Naive thymus-derived CD4-positive, alpha-beta T cell (primary cell): ENCODE results near the gene CNTNAP4. TPM values are rescaled to one million over a fixed set of nuclear protein-coding genes. Genes with fewer than 3 reads are reported as not detected.

Source experiments
- ATAC-seq: fragments of 150-1000 bp; cut with Tn5 transposase; 2 replicates; pipeline ENCODE4 v1.10.0; 2021; ENCODE audit warnings: mild to moderate bottlenecking, moderate library complexity
- CTCF ChIA-PET: fragments of 350-600 bp; sonication (Branson Sonifier 250); formaldehyde crosslinking; loops from one replicate; lab custom pipeline; 2021; ENCODE audit warnings: antibody characterized with exemption; lab: Charles Lee
- POLR2A ChIA-PET: fragments of 350-600 bp; sonication (Branson Sonifier 250); formaldehyde crosslinking; loops from one replicate; lab custom pipeline; 2021; ENCODE audit warnings: antibody characterized with exemption, inconsistent platforms; lab: Charles Lee
- DNase-seq, 9 donors: peaks; one replicate each; pipeline versions ENCODE4 v3.0.0 to v3.0.0-alpha.2; 2020 to 2022; ENCODE audit warnings: mixed read lengths in 1 of 9
- H3K27ac ChIP-seq: one replicate; pipeline ENCODE4 v1.7.0; 2013; ENCODE audit warnings: mild to moderate bottlenecking, low read depth, low read length, moderate library complexity
- H3K27me3 ChIP-seq, 2 donors: one replicate each; pipeline ENCODE4 v1.7.0; 2013; ENCODE audit warnings: low read length in 2 of 2, mild to moderate bottlenecking in 2 of 2, moderate library complexity in 2 of 2; ENCODE audit not compliant: control insufficient read depth in 2 of 2, insufficient read depth in 2 of 2
- H3K36me3 ChIP-seq, 3 experiments: 1 replicate in 2 of 3; 2 replicates in 1 of 3; pipeline ENCODE4 v1.7.0; 2013; ENCODE audit warnings: low read length in 3 of 3, mild to moderate bottlenecking in 3 of 3, moderate library complexity in 1 of 3; ENCODE audit not compliant: insufficient read depth in 3 of 3, control insufficient read depth in 2 of 3
- H3K4me1 ChIP-seq, 2 donors: one replicate each; pipeline ENCODE4 v1.7.0; 2013; ENCODE audit warnings: low read length in 2 of 2, mild to moderate bottlenecking in 2 of 2, moderate library complexity in 1 of 2; ENCODE audit not compliant: control insufficient read depth in 2 of 2, insufficient read depth in 2 of 2
- H3K4me3 ChIP-seq: 2 replicates; pipeline ENCODE4 v1.7.0; 2013; ENCODE audit warnings: mild to moderate bottlenecking, low read length
- H3K9me3 ChIP-seq, 3 experiments: 1 replicate in 2 of 3; 2 replicates in 1 of 3; pipeline ENCODE4 v1.7.0; 2013; ENCODE audit warnings: low read length in 3 of 3; ENCODE audit not compliant: control insufficient read depth in 2 of 3
- H3K27ac Mint-ChIP-seq, 9 donors: one replicate each; pipeline ENCODE4 v1.8.0; 2020 to 2022; ENCODE audit warnings: mixed read lengths in 9 of 9, mild to moderate bottlenecking in 8 of 9, moderate library complexity in 5 of 9, inconsistent platforms in 2 of 9
- H3K27me3 Mint-ChIP-seq, 5 donors: one replicate each; pipeline ENCODE4 v1.8.0; 2021 to 2022; ENCODE audit warnings: mixed read lengths in 5 of 5, mild to moderate bottlenecking in 1 of 5
- H3K36me3 Mint-ChIP-seq, 5 donors: one replicate each; pipeline ENCODE4 v1.8.0; 2020 to 2022; ENCODE audit warnings: mixed read lengths in 5 of 5, mild to moderate bottlenecking in 3 of 5, inconsistent platforms in 1 of 5
- H3K4me1 Mint-ChIP-seq, 7 donors: one replicate each; pipeline ENCODE4 v1.8.0; 2020 to 2022; ENCODE audit warnings: mixed read lengths in 7 of 7, mild to moderate bottlenecking in 3 of 7, inconsistent platforms in 1 of 7
- H3K4me3 Mint-ChIP-seq, 10 donors: one replicate each; pipeline ENCODE4 v1.8.0; 2020 to 2022; ENCODE audit warnings: mild to moderate bottlenecking in 10 of 10, mixed read lengths in 10 of 10, moderate library complexity in 6 of 10, inconsistent platforms in 2 of 10
- H3K9me3 Mint-ChIP-seq, 11 donors: one replicate each; pipeline ENCODE4 v1.8.0; 2020 to 2022; ENCODE audit warnings: mixed read lengths in 11 of 11, mild to moderate bottlenecking in 4 of 11, inconsistent platforms in 1 of 11, moderate library complexity in 1 of 11
- intact Hi-C, 2 donors: fragments of 100-400 bp; cut with micrococcal nuclease; formaldehyde crosslinking; loops; one replicate each; pipeline ENCODE4 v1.15.1; 2023
- polyA plus RNA-seq, 2 donors: library from polyadenylated mRNA; unstranded; fragments of 300-500 nt; fragmentation: Illumina TruSeq; gene quantifications; one replicate each; pipeline ENCODE4 v1.2.3, GENCODE V29; 2021
- total RNA-seq, 6 experiments: library from RNA in 5 of 6; stranded (reverse) in 5 of 6; gene quantifications; 1 replicate in 5 of 6; 2 replicates in 1 of 6; pipeline ENCODE4 v1.2.3 and lab custom pipeline; 2021 to 2026

The CNTNAP4 gene
- total and polyA plus RNA-seq, 7 experiments from 2014 or later, result not detected

DNA sequence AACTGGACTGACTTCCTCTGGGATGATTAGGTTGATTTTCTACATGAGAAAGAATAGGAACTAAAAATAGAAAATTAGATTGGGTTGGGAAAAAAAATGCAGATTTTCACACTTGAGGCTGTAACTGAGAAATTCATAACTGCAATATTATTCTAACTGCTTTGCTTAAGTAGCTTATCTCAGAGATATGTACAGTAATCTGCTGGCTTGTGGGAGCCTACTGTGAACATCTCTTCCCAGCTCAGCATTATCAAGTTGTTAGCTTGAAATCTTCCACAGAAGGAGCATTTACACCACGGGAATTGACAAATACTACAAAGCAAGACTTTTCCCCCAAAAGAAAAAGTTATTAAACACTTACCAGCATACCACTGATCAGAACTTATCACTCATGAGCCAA, 58.9 kb downstream of the CNTNAP4 start:
- Histone ChIP-seq H3K4me1 (no peaks in the 10 kb centered on the region), H3K27ac (no peak overlapping the region), H3K36me3 (no peaks in the 10 kb centered on the region), H3K27me3 (no peaks in the 10 kb centered on the region), H3K4me3 (no peak overlapping the region), H3K9me3 (peaks cover 0 to 6% (median 0%) of the 10 kb centered on the region in 3 experiments)
- ChIA-PET POLR2A (no interaction called here), CTCF (no interaction called here)
- Mint-ChIP-seq H3K4me1 (no peaks in the 10 kb centered on the region), H3K27ac (no peak overlapping the region), H3K27me3 (no peaks in the 10 kb centered on the region), H3K36me3 (peaks cover 0 to 5% (median 0%) of the 10 kb centered on the region in 5 donors), H3K9me3 (peaks cover 3 to 35% (median 14%) of the 10 kb centered on the region in 11 donors), H3K4me3 (no peak overlapping the region)
- intact Hi-C loops, result no loop called here
- no peak for ATAC-seq
- no peak for DNase-seq

DNA sequence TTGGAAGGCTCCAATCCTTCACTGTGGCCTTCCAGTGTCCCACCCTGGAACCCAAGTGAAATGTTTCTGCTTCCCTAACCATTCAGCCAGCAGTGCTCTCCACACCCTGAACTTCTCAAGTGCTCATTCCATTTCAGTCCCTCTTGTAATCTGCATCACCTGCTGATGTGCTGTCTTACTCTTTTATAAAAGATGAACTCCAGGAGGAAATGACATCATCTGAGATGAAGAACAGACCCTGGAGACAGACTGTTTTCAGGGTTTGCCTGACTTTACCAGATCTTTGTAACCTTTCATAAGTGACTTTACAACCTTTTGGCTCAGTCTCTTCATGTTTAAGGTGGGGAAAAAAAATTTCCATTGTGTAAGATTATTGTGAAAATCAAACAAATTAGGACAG, 61.3 kb downstream of the CNTNAP4 start:
- Histone ChIP-seq H3K27ac (no peak overlapping the region), H3K36me3 (no peaks in the 10 kb centered on the region), H3K4me3 (no peak overlapping the region), H3K4me1 (no peaks in the 10 kb centered on the region), H3K27me3 (no peaks in the 10 kb centered on the region), H3K9me3 (peaks cover 0 to 6% (median 0%) of the 10 kb centered on the region in 3 experiments)
- H3K4me1 Mint-ChIP-seq, result no peaks in the 10 kb centered on the region
- intact Hi-C loops, result no loop called here
- H3K9me3 Mint-ChIP-seq, result peaks cover 5 to 35% (median 14%) of the 10 kb centered on the region in 11 donors
- H3K36me3 Mint-ChIP-seq, result peaks cover 0 to 5% (median 0%) of the 10 kb centered on the region in 5 donors
- ATAC-seq (no peak), DNase-seq (no peak)
- H3K27me3 Mint-ChIP-seq, result no peaks in the 10 kb centered on the region
- POLR2A ChIA-PET, result no interaction called here
- no peak overlapping the region for H3K27ac Mint-ChIP-seq
- no peak overlapping the region for H3K4me3 Mint-ChIP-seq
- CTCF ChIA-PET, result no interaction called here

DNA sequence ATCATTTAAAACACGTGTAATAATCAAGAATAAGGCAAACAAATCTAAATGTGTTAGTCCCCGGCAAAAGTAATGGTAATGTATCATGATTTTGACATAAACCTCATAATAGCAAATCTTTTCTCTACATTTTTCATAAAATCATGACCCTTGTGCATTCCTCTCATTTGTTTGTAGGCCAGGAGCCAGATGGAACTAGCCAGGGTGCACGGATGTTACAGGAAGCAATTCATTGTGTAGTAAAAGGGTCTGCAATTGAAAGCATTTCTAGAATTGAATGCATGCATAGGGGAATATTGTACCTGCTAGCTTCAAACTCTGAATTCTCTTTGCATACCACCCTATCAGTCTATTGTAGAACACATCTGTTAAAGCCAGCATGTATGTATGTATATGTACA, 66.6 kb downstream of the CNTNAP4 start:
- Histone ChIP-seq H3K4me1 (no peaks in the 10 kb centered on the region), H3K4me3 (no peak overlapping the region), H3K27ac (no peak overlapping the region), H3K36me3 (no peaks in the 10 kb centered on the region), H3K27me3 (no peaks in the 10 kb centered on the region), H3K9me3 (no peaks in the 10 kb centered on the region)
- ChIA-PET POLR2A (no interaction called here), CTCF (no interaction called here)
- Mint-ChIP-seq H3K4me3 (no peak overlapping the region), H3K27ac (no peak overlapping the region), H3K27me3 (peaks cover 0 to 3% (median 0%) of the 10 kb centered on the region in 5 donors), H3K4me1 (no peaks in the 10 kb centered on the region), H3K9me3 (peaks cover 0 to 14% (median 3%) of the 10 kb centered on the region in 11 donors), H3K36me3 (no peaks in the 10 kb centered on the region)
- intact Hi-C loops, result no loop called here
- no peak for ATAC-seq
- DNase-seq, result no peak

DNA sequence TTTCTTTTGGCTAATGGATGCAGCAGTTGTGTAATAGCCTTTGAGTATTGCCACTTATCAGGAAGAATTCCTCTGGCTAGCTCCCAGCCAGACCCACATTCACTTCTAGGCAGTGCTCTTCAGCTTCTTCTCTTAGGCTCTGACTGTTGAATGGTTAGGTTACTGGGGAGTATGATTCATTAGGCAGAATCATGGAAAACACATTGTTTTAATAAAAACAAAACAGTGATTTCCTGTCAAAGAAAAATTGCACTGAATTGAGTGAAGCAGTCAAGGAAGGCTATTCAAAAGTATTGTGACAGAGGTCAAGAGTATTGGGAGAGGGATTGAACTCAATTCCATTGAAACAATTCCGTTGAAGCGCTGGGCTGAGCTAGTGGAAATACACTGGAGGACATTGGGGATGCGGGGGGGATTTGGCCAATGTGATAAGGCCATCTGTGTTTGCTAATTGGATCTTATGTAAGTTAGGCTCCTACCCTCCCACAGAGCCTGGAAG, 68.0 kb downstream of the CNTNAP4 start:
- H3K27ac Mint-ChIP-seq, result no peak overlapping the region
- ChIA-PET CTCF (no interaction called here), POLR2A (no interaction called here)
- Histone ChIP-seq H3K4me3 (no peak overlapping the region), H3K27me3 (no peaks in the 10 kb centered on the region), H3K27ac (no peak overlapping the region), H3K4me1 (no peaks in the 10 kb centered on the region), H3K9me3 (no peaks in the 10 kb centered on the region), H3K36me3 (no peaks in the 10 kb centered on the region)
- ATAC-seq (no peak), DNase-seq (no peak)
- H3K4me3 Mint-ChIP-seq, result no peak overlapping the region
- H3K9me3 Mint-ChIP-seq, result peaks cover 0 to 12% (median 3%) of the 10 kb centered on the region in 11 donors
- no peaks in the 10 kb centered on the region for H3K36me3 Mint-ChIP-seq
- peaks cover 0 to 3% (median 0%) of the 10 kb centered on the region in 5 donors for H3K27me3 Mint-ChIP-seq
- intact Hi-C loops, result no loop called here
- H3K4me1 Mint-ChIP-seq, result no peaks in the 10 kb centered on the region

DNA sequence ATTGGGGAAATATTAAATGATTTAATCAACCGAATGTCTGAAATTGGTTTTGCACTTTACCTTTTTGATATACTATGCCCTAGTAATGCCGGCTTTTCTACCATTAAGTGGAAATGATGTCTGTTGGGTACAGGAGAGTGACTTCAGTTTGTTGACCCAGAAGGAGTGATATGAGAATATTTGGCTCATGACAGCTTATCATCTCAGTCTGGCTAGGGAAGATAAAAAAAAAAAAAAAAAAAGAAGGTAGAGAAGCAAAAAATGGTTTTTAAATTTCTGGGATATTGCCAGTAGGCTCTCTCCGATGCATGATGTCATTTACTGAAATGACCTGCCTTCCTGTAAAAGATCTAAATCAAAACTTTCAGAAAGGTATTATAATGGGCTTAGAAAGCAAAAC, 69.0 kb downstream of the CNTNAP4 start:
- Histone ChIP-seq H3K9me3 (no peaks in the 10 kb centered on the region), H3K36me3 (no peaks in the 10 kb centered on the region), H3K4me1 (no peaks in the 10 kb centered on the region), H3K4me3 (no peak overlapping the region), H3K27ac (no peak overlapping the region), H3K27me3 (no peaks in the 10 kb centered on the region)
- ATAC-seq (no peak), DNase-seq (no peak)
- intact Hi-C loops, result no loop called here
- H3K4me3 Mint-ChIP-seq, result no peak overlapping the region
- CTCF ChIA-PET, result no interaction called here
- POLR2A ChIA-PET, result no interaction called here
- H3K27me3 Mint-ChIP-seq, result peaks cover 0 to 3% (median 0%) of the 10 kb centered on the region in 5 donors
- H3K4me1 Mint-ChIP-seq, result no peaks in the 10 kb centered on the region
- H3K27ac Mint-ChIP-seq, result no peak overlapping the region
- peaks cover 0 to 5% (median 2%) of the 10 kb centered on the region in 11 donors for H3K9me3 Mint-ChIP-seq
- no peaks in the 10 kb centered on the region for H3K36me3 Mint-ChIP-seq

DNA sequence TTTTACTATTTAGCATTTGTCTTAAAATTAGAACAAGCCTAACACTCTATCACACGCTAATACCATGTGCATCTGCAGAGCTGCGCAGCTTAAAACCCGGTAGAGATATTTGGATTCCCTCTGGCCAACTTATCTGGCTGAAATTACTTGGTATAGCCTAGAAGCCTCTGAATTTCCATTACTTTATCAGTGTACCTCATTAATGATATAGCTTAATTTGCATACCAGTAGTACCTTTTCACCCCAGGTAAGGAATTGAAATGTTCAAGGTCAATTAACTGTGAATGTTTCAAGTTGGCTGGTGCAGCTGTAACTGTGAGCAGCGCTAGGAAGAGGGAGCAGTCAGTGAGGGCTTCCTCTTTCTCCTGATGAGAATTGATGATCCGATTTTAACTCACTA, 74.2 kb downstream of the CNTNAP4 start:
- no peak overlapping the region for H3K4me3 Mint-ChIP-seq
- no peak overlapping the region for H3K27ac Mint-ChIP-seq
- H3K36me3 Mint-ChIP-seq, result no peaks in the 10 kb centered on the region
- ChIA-PET CTCF (no interaction called here), POLR2A (no interaction called here)
- DNase-seq, result no peak
- no peaks in the 10 kb centered on the region for H3K4me1 Mint-ChIP-seq
- H3K27me3 ChIP-seq, result no peaks in the 10 kb centered on the region
- H3K27ac ChIP-seq, result no peak overlapping the region
- intact Hi-C loops, result no loop called here
- H3K9me3 ChIP-seq, result no peaks in the 10 kb centered on the region
- H3K4me1 ChIP-seq, result no peaks in the 10 kb centered on the region
- no peaks in the 10 kb centered on the region for H3K36me3 ChIP-seq
- no peaks in the 10 kb centered on the region for H3K27me3 Mint-ChIP-seq
- peaks cover 0 to 6% (median 0%) of the 10 kb centered on the region in 11 donors for H3K9me3 Mint-ChIP-seq
- no peak overlapping the region for H3K4me3 ChIP-seq
- no peak for ATAC-seq

DNA sequence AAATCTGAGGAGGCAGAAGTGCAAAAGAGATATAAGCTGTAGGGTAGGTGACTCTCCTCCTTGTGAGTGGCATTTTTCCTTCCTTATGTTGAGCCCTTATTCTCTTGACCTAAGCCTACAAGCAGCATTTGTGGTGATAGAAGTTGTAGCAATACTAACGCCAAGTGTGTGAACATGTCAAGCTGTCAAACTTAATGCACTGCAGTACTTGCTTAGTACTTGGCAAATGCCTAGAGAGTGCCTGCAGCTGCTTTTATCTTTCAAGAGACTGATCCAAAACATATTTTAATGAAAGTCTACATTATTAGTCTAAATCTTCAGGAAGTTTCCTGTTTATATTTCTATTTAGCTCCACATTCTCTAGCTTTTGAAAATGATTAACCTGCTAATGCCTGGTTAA, 83.2 kb downstream of the CNTNAP4 start:
- Mint-ChIP-seq H3K36me3 (no peaks in the 10 kb centered on the region), H3K4me3 (no peak overlapping the region), H3K9me3 (peaks cover 0 to 13% (median 2%) of the 10 kb centered on the region in 11 donors), H3K27me3 (no peaks in the 10 kb centered on the region), H3K4me1 (no peaks in the 10 kb centered on the region), H3K27ac (no peak overlapping the region)
- H3K9me3 ChIP-seq, result no peaks in the 10 kb centered on the region
- no peaks in the 10 kb centered on the region for H3K27me3 ChIP-seq
- no peaks in the 10 kb centered on the region for H3K36me3 ChIP-seq
- CTCF ChIA-PET, result no interaction called here
- POLR2A ChIA-PET, result no interaction called here
- intact Hi-C loops, result no loop called here
- no peaks in the 10 kb centered on the region for H3K4me1 ChIP-seq
- no peak overlapping the region for H3K27ac ChIP-seq
- ATAC-seq (no peak), DNase-seq (no peak)
- H3K4me3 ChIP-seq, result no peak overlapping the region
